HG03565 (cell line): ENCODE measurements around the gene FLNC.

Experiments
- ATAC-seq: cut with Tn5 transposase; IDR thresholded peaks from one replicate; pipeline ENCODE4 v1.9.1; 2021; ENCODE audit warnings: mild to moderate bottlenecking, moderate library complexity; ENCODE audit not compliant: unreplicated experiment

FLNC gene

GRCh38 chr7:128859232-128860157 lies 29.3 kb downstream of the FLNC start:
- ATAC-seq, result no peak

- ATAC-seq, result no peak
Measured at GRCh38 chr7:128860158-128861073, 30.2 kb downstream of the FLNC start.

DNA sequence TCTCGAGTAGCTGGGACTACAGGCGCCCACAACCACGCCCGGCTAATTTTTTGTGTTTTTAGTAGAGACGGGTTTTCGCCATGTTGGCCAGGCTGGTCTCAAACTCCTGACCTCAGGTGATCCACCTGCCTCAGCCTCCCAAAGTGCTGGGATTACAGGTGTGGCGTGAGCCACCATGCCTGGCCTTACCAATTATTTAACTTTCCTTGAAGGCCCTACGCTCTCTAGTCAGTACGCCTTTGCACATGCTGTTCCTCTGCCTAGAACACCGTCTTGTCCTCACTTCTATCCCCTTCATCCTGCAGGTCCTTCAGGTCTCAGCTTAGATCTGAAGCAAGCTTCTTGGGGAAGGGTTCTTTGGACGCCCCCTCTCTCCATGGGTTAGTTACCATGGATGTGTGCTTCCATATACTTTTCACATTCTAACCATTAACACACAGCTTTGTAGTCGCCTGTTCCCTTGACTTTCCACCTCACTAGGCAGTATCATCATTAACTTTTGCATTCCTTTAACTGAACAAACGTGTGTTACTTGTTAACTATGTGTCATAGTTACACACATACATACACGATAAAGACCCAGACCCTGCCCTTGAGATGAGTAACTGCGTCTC lies 31.9 kb downstream of the FLNC start:
- ATAC-seq, result no peak

DNA sequence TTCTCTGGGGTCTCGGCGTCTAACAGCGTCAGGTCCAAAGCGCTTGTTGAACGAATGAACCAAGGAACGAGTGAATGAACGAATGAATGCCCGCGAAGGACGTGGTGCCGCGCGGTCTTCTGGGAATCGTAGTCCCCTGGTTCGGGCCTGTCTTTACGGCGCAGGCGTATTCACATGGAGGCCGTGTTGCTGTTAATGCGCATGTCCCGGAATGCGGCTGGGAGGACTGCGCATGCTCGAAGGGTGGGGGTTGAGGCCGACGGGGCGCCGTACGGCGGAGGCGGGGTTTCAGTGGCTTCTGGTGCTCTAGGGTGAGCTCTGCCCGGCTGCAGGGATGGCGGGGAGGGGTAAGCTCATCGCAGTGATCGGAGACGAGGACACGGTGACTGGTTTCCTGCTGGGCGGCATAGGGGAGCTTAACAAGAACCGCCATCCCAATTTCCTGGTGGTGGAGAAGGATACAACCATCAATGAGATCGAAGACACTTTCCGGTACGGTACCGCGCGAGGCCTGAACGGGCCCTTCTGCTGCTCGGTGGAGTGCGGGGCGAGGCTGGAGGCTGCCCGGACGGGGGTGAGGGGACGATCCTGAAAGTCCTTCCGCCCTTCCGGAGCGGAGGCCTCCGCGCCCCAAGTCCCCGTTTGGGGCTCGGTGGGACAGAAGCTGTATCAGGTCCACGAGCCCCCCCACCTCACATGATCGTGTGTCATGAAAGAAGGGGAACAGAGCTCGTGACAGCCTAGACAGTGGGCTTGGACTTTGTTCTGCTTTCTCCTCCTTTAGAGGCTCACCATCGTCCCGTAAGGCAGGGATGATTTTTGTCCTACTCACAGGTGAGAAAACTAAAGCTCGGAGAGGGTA lies 32.6 kb downstream of the FLNC start, which contains the start of gene ATP6V1F:
Gene ATP6V1F, plus strand, starts transcription at position 286 of the 862 bp plus-strand sequence. Its CDS starts 49 bp downstream, at position 335.
- peak; percentile 75 for ATAC-seq

DNA sequence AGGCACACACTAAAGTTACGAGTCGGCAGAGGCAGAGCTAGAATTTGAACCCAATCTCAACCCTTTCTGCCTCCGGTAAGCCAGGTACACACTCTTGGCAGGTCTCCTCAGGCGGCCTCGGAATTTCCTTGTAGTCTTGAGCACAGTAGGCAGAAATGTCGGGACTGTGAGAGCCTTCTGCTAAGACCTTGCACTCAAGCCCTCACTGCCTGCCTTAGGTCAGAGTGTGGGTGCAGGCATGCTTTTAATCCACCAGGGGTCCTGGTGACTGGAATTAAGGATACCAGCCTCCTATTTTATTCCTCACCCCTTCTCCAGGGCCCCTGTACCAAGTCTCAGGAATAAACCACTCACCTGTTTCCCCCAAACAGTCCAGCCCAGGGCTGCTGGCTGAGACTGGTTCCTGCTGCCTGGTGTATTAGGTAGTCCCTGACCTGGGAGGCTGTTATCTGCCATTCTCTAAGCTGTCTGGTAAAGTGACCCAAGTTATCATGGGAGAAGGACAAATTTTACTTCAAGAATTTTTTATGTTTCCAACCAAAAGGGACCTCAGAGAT lies 33.3 kb downstream of the FLNC start:
- no peak for ATAC-seq

DNA sequence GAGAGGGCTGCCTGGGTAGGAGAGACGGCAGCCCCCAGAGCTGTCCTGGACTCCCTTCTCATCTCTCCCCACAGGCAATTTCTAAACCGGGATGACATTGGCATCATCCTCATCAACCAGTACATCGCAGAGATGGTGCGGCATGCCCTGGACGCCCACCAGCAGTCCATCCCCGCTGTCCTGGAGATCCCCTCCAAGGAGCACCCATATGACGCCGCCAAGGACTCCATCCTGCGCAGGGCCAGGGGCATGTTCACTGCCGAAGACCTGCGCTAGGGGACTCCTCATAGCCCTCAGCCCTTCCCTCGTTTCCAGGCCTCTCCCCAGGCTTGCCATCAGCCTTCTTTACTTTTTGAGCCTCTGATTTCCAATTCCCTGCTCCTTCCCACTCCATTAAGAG lies 35.1 kb downstream of the FLNC start:
- no peak for ATAC-seq

GRCh38 chr7:128865996-128866877 lies 36.0 kb downstream of the FLNC start:
- no peak for ATAC-seq

GRCh38 chr7:128867241-128867640 lies 37.0 kb downstream of the FLNC start:
- ATAC-seq, result no peak

GRCh38 chr7:128867842-128868623 lies 37.8 kb downstream of the FLNC start:
- no peak for ATAC-seq

DNA sequence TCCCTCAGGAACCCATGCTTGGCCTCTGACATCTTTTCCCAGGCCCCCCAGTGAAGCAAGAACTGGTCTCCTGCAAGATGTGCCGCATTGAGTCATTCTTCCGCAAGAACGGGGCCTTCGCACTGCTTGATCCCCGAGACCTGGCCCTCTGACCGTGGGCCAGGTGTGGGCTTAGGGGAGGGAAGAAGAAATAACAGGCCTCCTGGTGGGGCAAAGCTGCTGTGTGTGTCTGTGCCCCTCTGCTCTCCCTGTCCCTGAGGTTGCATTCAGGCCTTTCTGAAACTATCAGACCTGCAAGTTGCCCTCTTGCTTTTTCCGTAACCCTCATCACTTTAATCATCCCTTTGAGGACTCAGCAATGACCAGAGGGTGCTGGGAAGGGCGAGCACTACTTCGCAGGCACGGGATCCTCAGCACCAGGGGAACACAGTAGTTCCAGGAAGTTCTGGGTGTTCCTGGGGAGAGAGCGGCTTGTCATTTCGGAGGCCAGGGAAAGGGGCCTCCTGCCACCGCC lies 38.5 kb downstream of the FLNC start:
- no peak for ATAC-seq

- no peak for ATAC-seq
Measured at GRCh38 chr7:128869138-128869943, 39.1 kb downstream of the FLNC start.

DNA sequence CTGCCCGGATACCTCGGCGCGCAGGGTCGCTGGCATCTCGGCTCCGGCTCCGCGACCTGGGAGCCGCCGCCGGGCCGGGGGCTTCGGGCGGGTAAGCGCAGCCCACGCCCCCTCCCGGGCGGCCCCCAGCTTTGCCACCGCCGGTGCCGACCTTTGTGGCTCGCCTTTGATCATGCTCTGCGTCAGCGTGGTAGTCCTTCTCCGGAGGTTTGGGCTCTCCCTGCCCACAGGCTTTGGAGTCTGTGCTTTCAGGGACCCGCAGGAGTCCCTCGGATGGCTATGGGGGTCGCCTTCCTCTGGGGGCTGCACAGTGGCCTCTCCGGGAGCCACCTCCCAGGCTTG lies 39.7 kb downstream of the FLNC start:
- no peak for ATAC-seq

- no peak for ATAC-seq
Measured at GRCh38 chr7:128871050-128871449, 40.8 kb downstream of the FLNC start.

DNA sequence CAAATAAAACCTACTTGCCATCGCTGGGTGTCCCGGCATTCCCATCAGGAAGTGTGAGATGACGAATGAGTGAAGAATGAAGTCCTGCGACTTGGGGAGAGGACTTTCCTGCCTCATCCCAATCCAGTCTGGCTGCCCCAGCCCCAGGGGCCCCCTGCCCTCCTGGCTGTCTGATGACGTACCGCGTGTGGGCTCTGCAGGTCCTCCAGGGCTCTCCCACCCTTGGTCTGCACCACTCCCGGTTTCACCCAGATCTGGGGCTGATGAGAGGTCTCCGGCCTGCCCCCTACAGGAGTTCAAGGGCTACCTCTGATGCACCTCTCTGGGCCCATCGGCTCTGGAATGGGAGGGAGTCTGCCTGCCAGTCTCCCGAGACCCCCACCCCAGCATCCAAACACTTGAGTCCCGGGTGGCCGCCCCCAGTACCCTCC lies 42.2 kb downstream of the FLNC start:
- no peak for ATAC-seq

GRCh38 chr7:128873234-128873633 lies 43.0 kb downstream of the FLNC start:
- ATAC-seq, result no peak

GRCh38 chr7:128874140-128875031 lies 44.2 kb downstream of the FLNC start:
- no peak for ATAC-seq
